K562 (cell line): Measurements from ENCODE around the gene EFCAB9. TPM values are rescaled to one million over a fixed set of nuclear protein-coding genes. Genes with fewer than 3 reads are reported as not detected.

Experiments
- KLF13 ChIP-seq: fragments of 450-650 bp; IDR thresholded peaks from 2 replicates; pipeline ENCODE4 v1.6.1; 2016; ENCODE audit warnings: missing genetic modification characterization, low read depth, mild to moderate bottlenecking, missing compliant biosample characterization, moderate library complexity, borderline replicate concordance
- MECOM ChIP-seq: fragments of 250-450 bp; sonication (Bioruptor Pico); IDR thresholded peaks from 2 replicates; pipeline ENCODE4 v1.8.0; 2022; ENCODE audit warnings: inconsistent platforms
- MEF2D ChIP-seq: conservative IDR thresholded peaks from 2 replicates; pipeline ENCODE4 v1.6.1; 2016; ENCODE audit warnings: low read depth, missing genetic modification characterization, missing compliant biosample characterization
- MYBL2 ChIP-seq, 2 experiments: fragments of 450-650 bp in 1 of 2; sonication (generic) in 1 of 2; formaldehyde crosslinking in 1 of 2; IDR thresholded peaks; 2 replicates each; pipeline versions ENCODE4 v1.6.1 to v1.8.1; 2017 to 2022; ENCODE audit warnings: borderline replicate concordance in 1 of 2, inconsistent platforms in 1 of 2, low read depth in 1 of 2, mild to moderate bottlenecking in 1 of 2, missing genetic modification reagents in 1 of 2, moderate library complexity in 1 of 2
- NELFE ChIP-seq: IDR thresholded peaks from 2 replicates; pipeline ENCODE4 v1.6.1; 2011; ENCODE audit warnings: mild to moderate bottlenecking; ENCODE audit not compliant: insufficient read depth, insufficient read length
- POLR2AphosphoS2 ChIP-seq: IDR thresholded peaks from 2 replicates; pipeline ENCODE4 v1.6.1; 2012; ENCODE audit warnings: low read length, improper control_type of control experiment
- POU5F1 ChIP-seq: fragments of 150-350 bp; IDR thresholded peaks from 2 replicates; pipeline ENCODE4 v1.6.1; 2014; ENCODE audit warnings: borderline replicate concordance, low read length, low read depth, mild to moderate bottlenecking; ENCODE audit not compliant: partially characterized antibody
- PTTG1 ChIP-seq: fragments of 450-650 bp; IDR thresholded peaks from 2 replicates; pipeline ENCODE4 v1.6.1; 2016; ENCODE audit warnings: low read depth, mild to moderate bottlenecking, missing genetic modification characterization, missing compliant biosample characterization
- RAD21 ChIP-seq, 2 experiments: fragments of 250-450 bp in 1 of 2; fragments of 450-650 bp in 1 of 2; sonication (Bioruptor Pico) in 1 of 2; formaldehyde crosslinking in 1 of 2; IDR thresholded peaks in 1 of 2; conservative IDR thresholded peaks in 1 of 2; 2 replicates each; pipeline versions ENCODE4 v1.4.0 to v1.8.0; 2020 to 2022; ENCODE audit warnings: mild to moderate bottlenecking in 2 of 2, moderate library complexity in 1 of 2
- TAF15 ChIP-seq: fragments of 200-400 bp; formaldehyde crosslinking; IDR thresholded peaks from 2 replicates; pipeline ENCODE4 v1.6.1; 2017; ENCODE audit warnings: mild to moderate bottlenecking, low read depth, low read length, moderate library complexity
- TGIF2 ChIP-seq: sonication (generic); formaldehyde crosslinking; IDR thresholded peaks from 2 replicates; pipeline ENCODE4 v1.8.1; 2022; ENCODE audit warnings: mild to moderate bottlenecking, missing genetic modification reagents, moderate library complexity
- YBX1 ChIP-seq: fragments of 450-650 bp; IDR thresholded peaks from 2 replicates; pipeline ENCODE4 v1.7.1; 2016; ENCODE audit warnings: mild to moderate bottlenecking
- ZBTB8A ChIP-seq: fragments of 450-650 bp; IDR thresholded peaks from 2 replicates; pipeline ENCODE4 v1.6.1; 2018; ENCODE audit warnings: mild to moderate bottlenecking, moderate library complexity; ENCODE audit not compliant: partially characterized antibody
- polyA plus RNA-seq, 8 experiments: library from polyadenylated mRNA; depleted of rRNA in 4 of 8; stranded (reverse) in 5 of 8; unstranded in 3 of 8; fragments of >200 nt; fragmentation: Nextera tagmentation in 2 of 8; fragmentation: Illumina TruSeq in 1 of 8; extraction: Ambion mirVana in 2 of 8; extraction: Trizol in 1 of 8; gene quantifications; 2 replicates each; pipeline versions ENCODE4 v1.2.1 to v1.2.3, GENCODE V29; 2011 to 2014; ENCODE audit warnings: inconsistent platforms in 1 of 8, missing spikeins in 1 of 8
- total RNA-seq, 7 experiments: library from RNA; depleted of rRNA in 6 of 7; stranded (reverse); fragments of >200 nt in 6 of 7; fragmentation: Illumina TruSeq in 2 of 7; extraction: Trizol in 2 of 7; gene quantifications; 2 replicates each; pipeline versions ENCODE4 v1.2.1 to v1.2.3, GENCODE V29; 2011 to 2021; ENCODE audit warnings: low replicate concordance in 1 of 7
- TF ChIP-seq, protein P1 (sequence below): fragments of 450-650 bp; conservative IDR thresholded peaks from 2 replicates; pipeline ENCODE4 v1.6.1; 2016; ENCODE audit warnings: missing genetic modification characterization, low read depth, mild to moderate bottlenecking, missing compliant biosample characterization, moderate library complexity
- TF ChIP-seq, protein P2 (sequence below), 2 experiments: fragments of 450-650 bp in 1 of 2; IDR thresholded peaks; 2 replicates each; pipeline ENCODE4 v1.6.1; 2011 to 2017; ENCODE audit warnings: low read depth in 2 of 2, antibody characterized with exemption in 1 of 2, borderline replicate concordance in 1 of 2, low read length in 1 of 2, mild to moderate bottlenecking in 1 of 2, mixed read lengths in 1 of 2; ENCODE audit not compliant: control insufficient read depth in 1 of 2

The EFCAB9 gene
- total and polyA plus RNA-seq, 9 of the 15 experiments (the other 6 are each of a cell fraction or from before 2014, with no cell fraction given) = not detected

DNA sequence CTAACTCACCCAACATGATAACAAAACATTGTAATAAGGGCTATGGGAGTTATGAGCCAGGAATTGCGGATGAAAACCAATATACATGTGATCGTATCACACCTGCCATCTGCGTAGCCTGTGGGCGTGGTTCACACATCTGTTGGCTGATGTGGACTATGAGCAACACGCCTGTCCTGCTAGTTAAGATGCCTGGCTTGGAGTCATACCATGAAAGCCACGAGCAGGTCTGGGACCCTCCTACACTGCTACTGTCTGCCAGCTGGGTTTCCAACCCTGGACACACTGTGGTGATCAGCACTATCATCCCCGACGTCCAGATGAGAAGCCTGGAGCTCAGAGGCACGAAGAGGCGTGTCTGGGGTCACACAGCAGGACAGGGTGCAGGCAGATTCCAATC lies 46.1 kb upstream of the EFCAB9 start (continued):
- TF ChIP-seq POU5F1 (no peak), NELFE (no peak), POLR2AphosphoS2 (no peak), TGIF2 (no peak), ZBTB8A (no peak), MECOM (CRISPR knock-in tag) (no peak), PTTG1 (tag) (no peak), YBX1 (no peak), MYBL2 (IDR thresholded peaks at IDR 0.05; ENCODE audit: low read depth) (no peak), MYBL2 (CRISPR knock-in tag; IDR thresholded peaks at IDR 0.05; ENCODE audit: borderline replicate concordance) (no peak), KLF13 (tag) (no peak), TAF15 (no peak), MEF2D (tag) (no peak), RAD21 (CRISPR knock-in tag; conservative IDR thresholded peaks at IDR 0.05 in 1 of 2, IDR thresholded peaks at IDR 0.05 in 1 of 2) (no peak)
- TF ChIP-seq, protein P1, sequence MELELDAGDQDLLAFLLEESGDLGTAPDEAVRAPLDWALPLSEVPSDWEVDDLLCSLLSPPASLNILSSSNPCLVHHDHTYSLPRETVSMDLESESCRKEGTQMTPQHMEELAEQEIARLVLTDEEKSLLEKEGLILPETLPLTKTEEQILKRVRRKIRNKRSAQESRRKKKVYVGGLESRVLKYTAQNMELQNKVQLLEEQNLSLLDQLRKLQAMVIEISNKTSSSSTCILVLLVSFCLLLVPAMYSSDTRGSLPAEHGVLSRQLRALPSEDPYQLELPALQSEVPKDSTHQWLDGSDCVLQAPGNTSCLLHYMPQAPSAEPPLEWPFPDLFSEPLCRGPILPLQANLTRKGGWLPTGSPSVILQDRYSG = no peak
- TF ChIP-seq, protein P2, sequence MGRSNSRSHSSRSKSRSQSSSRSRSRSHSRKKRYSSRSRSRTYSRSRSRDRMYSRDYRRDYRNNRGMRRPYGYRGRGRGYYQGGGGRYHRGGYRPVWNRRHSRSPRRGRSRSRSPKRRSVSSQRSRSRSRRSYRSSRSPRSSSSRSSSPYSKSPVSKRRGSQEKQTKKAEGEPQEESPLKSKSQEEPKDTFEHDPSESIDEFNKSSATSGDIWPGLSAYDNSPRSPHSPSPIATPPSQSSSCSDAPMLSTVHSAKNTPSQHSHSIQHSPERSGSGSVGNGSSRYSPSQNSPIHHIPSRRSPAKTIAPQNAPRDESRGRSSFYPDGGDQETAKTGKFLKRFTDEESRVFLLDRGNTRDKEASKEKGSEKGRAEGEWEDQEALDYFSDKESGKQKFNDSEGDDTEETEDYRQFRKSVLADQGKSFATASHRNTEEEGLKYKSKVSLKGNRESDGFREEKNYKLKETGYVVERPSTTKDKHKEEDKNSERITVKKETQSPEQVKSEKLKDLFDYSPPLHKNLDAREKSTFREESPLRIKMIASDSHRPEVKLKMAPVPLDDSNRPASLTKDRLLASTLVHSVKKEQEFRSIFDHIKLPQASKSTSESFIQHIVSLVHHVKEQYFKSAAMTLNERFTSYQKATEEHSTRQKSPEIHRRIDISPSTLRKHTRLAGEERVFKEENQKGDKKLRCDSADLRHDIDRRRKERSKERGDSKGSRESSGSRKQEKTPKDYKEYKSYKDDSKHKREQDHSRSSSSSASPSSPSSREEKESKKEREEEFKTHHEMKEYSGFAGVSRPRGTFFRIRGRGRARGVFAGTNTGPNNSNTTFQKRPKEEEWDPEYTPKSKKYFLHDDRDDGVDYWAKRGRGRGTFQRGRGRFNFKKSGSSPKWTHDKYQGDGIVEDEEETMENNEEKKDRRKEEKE (IDR thresholded peaks at IDR 0.05; ENCODE audit: borderline replicate concordance in 1 of 2, control insufficient read depth in 1 of 2, low read depth in 2 of 2, low read length in 1 of 2) = no peak
